GM19023 (cell line): ENCODE measurements around the gene FBLIM1.
"Not testable (repeated sequence)": the region's sequence is repeated elsewhere in the genome, so short reads cannot be mapped to it uniquely, and the experiment has no call there.

ENCODE experiments used
- ATAC-seq: cut with Tn5 transposase; IDR thresholded peaks from one replicate; pipeline ENCODE4 v1.9.1; 2021; ENCODE audit warnings: mild to moderate bottlenecking, moderate library complexity; ENCODE audit not compliant: unreplicated experiment

Gene FBLIM1

DNA sequence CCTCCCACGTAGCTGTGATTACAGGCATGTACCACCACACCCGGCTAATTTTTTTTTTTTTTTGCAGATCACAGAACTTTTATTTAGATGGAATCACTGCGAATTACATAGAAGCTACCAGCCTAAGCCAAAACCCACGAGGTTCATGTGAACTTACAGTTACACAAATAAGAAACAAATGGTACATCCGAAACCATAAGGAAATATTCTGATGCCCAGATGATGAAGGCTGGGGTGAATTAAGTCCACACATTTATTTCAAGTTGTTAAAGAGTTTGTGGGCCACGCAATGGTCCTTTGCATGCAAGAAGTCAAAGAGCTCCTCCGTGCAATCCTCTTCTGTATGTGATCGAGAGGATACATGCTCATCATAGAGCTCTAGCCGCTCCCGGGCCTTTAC is 48.5 kb downstream of the FBLIM1 start:
- no peak for ATAC-seq

DNA sequence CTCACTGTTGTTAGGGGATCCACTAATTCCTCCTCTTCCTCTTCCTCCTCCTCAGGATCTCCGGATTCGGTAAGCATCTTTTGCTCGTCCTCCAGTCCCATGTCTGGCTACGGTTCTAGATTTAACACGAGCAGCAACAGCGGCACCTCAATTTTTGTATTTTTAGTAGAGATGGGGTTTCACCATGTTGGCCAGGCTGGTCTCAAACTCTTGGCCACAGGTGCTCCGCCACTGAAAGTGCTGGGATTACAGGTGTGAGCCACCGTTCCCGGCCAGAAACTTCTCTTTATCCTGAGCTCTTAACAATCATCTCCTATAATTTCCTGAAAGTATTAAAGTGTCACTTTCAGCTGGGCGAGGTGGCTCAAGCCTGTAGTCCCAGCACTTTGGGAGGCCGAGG is 49.0 kb downstream of the FBLIM1 start, which contains the start of gene UQCRHL:
TSS of gene UQCRHL (minus strand) at position 101 of the 400 bp plus-strand sequence. CDS start at position 101, 0 bp downstream.
- not testable (repeated sequence) for ATAC-seq

DNA sequence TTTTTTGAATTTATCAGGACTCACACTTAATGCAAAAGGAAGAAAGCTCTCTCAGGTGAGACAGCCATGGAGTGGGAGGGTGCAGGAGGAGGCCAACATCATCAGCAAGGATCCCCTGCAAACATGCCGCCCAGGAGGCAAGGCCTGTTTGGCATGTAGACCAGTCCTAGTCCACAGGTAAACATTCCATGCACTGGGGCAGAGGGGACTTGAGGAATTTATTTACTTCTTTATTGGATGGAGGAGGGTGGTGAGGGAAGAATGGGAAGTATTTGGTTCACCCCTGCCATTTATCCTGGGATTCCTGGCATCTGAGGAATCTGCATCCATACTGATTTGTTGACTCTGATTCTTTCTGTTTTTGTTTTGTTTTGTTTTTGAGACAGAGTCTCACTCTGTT is 50.4 kb downstream of the FBLIM1 start:
- ATAC-seq: no peak

DNA sequence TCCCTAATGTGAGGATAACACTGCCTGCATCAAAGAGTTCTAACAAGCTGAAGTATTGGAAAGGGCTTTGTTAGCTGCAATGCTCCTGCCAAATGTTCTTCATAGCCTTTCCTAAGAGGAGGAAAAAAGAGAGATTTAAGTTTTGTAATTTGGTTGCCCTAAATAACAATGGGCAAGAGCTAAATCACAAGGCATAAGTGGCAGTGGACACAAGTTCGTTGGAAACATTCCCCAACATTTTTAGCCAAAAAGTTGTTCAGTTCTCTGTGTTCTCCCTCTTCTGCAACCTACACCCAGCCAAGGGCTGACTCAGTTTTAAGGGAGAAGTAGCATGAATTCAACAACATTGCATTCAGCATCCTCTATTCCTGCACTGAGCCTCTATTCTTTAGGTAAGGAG is 51.5 kb downstream of the FBLIM1 start:
- ATAC-seq: no peak

DNA sequence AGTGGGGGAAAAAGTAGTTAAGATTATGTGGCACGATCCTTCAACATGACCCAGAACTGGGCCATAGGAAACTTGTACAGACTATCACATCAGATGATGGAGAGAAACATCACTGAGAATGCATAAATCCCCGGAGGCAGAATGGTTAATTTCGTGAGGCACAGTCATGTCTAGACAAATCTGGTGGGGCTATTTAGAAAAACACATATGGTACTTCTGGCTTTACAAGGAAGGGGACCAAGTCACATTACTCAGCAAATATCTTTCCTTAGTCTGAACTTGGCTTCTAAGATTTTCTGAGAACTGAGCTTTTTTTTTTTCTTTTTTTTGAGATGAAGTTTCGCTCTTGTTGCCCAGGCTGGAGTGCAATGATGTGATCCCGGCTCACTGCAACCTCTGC is 58.1 kb downstream of the FBLIM1 start:
- ATAC-seq: no peak

DNA sequence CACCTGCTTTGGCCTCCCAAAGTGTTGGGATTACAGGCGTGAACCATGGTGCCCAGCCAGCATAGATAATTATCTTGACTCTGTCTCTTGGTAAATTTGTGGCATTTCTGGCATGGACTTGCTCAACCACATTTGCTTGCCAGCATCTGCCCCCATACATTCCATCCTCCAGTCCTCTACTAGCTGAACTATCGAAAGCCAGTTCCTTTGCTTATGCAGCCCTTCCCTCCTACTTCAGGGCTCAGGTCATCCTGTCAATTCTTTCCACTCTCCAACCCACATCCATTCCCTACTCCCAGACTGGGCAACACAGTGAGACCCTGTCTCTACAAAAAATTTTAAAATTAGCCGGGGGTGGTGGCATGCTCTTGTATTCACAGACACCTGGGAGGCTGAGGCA is 61.9 kb downstream of the FBLIM1 start:
- no peak for ATAC-seq

DNA sequence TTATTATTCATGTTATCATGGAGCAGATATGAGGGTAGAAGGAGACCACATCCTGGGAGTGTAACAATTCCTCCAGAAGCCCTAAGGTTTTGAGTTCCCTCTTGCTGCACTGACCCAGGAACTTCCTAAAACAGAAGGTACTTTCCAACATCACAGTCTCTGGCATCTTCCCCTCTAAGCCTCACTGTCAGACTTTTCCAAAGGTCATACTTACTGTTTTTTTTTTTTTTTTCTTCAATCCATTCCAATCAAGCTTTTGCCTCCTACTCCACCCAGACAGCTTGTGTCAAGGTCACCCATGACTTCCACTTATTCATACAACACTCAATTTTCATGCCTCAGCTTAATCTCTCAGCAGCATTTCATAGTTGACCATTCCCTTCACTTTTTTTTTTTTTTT is 67.2 kb downstream of the FBLIM1 start:
- ATAC-seq: no peak

DNA sequence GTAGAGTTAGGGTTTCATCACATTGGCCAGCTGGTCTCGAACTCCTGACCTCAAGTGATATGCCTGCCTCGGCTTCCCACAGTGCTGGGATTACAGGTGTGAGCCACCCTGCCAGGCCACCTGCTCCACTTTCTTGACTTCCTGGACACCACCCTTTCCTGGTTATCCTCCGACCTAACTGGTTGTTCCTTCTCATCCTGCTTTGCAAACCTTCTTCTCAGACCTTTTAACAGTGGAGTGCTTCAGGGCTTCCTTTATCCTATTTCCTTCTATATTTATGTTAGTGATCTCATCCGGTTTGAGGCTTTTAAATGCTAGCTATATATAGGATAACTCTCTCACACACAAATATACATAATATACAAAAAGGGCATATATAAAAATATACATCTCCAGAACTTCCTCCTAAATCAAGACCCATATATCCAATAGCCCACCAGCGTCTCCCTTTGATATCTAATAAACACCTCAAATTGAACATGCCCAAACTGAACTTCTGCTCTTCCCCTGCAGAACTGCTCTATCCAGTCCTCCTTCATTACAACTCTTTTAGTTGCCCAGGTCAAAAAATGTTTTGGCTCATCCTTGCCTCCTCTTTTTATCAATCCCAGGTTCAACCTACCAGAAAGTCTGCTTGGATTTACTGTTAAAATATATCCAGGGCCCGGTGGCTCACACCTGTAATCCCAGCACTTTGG is 68.4 kb downstream of the FBLIM1 start:
- no peak for ATAC-seq

DNA sequence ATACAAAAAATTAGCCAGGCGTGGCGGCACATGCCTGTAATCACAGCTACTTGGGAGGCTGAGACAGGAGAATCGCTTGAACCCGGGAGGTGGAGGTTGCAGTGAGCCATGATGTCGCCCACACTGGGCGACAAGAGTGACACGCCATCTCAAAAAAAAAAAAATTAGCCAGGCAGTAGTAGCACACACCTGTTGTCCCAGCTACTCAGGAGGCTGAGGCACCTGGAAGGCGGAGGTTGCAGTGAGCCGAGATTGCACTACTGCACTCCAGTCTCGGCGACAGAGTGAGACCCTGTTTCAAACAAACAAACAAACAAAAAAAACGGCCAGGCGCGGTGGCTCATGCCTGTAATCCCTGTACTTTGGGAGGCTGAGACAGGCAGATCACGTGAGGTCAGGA is 69.0 kb downstream of the FBLIM1 start:
- not testable (repeated sequence) for ATAC-seq

DNA sequence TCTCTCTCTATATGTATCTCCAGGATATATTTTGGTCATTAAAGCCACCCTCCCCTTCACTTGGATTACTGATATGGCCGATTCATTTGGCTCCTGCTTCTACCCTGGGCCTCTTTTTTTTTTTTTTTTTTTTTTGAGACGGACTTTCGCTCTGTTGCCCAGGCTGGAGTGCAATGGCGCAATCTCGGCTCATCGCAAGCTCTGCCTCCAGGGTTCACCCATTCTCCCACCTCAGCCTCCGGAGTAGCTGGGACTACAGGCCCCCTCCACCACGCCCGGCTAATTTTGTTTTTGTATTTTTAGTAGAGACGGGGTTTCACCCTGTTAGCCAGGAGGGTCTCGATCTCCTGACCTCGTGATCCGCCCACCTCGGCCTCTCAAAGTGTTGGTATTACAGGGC is 70.3 kb downstream of the FBLIM1 start:
- not testable (repeated sequence) for ATAC-seq

DNA sequence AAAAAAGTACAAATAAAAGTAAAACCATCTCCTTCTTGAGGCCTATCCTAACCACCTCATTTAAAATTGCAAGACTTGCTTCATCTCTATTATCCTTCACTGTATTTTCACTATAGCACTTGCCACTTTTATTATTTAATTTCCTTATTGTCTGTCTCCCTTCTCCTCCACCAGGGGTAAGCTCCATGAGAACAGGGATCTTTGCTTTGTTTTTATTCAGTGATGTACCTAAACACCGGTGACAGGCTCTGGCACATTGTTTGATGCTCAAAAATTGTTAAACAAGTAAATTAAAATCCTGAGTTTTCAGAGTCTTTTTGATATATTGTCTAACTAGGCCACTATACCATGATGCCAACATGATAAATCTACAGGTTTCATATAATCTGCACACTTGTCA is 71.7 kb downstream of the FBLIM1 start:
- no peak for ATAC-seq

DNA sequence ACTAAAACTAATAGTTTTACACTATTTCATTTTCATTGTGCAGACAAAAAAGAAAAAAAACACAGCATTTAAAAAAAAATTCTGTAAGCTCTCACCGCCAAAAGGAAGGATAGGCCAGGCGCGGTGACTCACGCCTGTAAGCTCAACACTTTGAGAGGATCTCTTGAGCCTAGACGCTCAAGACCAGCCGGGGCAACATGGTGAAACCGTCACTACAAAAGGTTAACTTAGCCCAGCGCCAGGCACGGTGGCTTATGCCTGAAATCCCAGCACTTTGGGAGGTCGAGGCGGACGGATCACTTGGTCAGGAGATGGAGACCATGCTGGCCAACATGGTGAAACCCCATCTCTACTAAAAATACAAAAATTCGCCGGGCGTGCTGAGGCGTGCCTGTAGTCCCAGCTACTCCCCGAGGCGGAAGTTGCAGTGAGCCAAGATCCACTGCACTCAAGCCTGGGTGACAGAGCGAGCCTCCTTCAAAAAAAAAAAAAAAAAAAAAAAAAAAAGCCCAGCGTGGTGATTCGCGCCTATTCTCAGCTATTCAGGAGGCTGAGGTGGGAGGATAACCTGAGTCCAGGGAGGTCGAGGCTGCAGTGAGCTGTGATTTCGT is 74.6 kb downstream of the FBLIM1 start:
- no peak for ATAC-seq

DNA sequence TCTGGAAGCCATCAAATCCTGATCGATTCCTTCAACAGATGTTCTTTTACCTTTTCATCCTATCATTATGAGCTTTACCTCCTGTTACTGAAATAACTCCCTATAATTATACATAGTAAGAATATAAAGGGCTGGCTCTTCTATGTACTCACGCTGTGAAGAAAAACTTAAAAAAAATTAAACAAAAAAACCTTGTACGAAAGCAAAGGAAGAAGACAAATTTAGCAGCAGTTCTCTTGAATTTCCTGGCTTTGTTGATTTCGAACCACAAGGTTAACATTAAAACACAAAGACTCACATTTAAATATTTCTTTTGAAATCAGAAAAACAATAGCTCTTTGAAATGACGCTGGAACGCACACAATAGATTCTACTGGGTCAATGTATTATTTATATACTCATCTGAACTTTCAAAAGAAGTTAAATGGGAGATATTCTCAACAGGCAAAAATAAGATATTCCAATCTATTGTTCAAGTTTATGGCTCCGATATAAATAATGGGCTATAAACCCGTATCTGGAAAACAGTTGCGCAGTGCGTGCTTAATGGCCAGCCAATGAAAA is 75.3 kb downstream of the FBLIM1 start:
- no peak for ATAC-seq

DNA sequence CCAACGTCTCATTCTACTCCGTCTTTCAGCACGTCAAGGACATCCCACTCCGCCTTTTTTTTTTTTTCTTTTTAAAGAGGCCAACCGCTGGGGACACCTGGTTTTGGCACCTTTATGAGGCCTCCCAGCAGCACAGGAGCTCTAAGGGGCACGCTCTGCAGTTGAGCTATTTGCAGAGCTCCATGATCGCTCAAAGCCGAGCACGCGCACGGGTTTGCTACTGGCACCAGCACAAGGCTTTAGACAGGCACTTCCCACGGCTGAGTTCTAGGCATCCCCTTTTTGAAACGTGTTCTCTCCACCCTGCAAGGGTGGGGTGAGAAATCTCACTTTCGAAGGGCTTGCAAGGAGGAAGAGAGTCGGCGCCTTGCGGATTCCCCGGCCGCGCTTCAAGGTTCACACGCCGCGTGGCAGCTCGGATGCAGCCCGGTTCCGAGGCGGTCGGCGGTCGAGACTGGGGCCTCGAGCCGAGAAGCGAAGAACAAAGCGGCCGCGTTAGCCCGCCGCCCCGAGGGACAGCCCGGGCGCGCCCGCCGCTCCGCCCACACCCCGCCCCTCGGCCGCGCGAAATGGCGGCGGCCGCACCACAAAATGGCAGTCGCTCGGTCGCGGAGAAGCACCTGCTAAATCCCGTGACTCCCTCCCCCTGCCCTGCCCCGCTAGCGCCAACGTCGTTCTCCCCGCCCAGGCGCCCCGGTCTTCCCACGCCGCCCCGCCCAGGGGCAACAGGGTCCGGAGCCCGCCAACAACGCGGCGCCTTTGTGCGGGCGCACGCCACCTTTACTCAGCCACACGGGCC is 76.0 kb downstream of the FBLIM1 start:
- ATAC-seq: peak; percentile 43

DNA sequence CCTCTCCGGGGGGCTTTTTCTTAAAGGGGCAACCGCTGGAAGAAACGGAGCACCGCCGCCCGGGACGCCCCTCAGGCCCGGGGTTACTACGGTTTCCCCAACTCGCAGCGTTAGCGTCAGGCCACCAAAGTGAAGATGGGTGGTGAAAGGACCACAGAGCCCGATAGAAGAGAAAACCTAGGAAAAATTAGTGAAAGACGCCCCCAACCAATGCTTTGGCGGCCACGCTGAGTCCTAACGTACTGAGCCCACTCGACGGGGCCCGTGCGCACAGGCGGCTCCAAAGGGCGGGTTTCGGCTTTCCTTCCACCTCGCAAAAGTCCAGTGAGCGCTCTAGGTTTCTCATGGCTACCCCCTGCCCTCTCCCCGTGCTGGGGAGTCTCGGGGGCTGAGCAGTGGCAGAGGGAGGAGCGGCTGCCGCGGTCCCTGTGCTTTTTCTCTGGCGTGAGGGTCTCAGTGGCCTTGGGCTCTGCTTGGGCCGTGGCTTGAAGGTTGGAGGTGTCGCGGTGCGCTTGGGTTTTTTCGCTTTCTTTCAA is 76.7 kb downstream of the FBLIM1 start:
- peak; percentile 6 for ATAC-seq

DNA sequence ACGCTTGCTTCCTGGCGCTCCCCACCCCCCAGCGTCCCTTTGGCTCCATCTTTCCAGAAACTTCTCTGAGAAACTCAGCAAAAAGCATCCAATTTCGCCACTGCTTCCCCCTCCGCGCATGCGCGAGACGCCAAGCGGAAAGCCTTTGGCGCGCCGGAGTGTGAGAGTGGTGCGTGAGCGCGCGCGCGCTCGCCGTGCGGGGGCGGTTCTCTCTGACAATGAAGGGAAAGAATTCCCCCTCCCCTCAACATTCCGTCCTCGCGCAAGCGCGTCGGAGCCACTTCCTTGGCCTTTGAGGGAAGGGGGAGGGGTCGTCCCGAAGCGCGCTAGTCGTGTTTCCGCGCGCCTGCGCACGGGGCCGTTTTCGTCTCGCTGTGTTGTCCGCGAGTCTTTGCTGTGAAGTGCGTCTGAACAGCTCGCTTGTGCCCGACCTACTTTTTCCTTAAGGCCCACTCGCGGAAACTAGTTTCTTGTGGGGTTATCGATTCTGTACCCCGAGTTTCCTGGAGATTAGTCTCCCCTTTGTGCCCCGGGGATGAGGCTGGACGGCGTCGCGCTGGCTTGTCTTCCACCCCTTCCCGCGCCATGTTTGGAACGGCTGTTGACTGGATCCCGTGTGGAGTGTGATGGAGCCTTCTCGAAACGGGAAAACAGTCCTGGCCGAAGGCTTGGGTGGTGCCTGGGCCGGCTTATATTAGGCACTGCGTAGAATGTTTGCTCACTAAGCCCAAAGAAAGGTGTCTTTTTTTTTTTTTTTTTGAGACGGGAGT is 77.3 kb downstream of the FBLIM1 start:
- ATAC-seq: peak; percentile 47
